Effector memory CD8-positive, alpha-beta T cell (primary cell): ENCODE results near the gene CLIC1.

Experiments used
- ATAC-seq: fragments of 150-1000 bp; cut with Tn5 transposase; replicated peaks from 2 replicates; pipeline ENCODE4 v1.10.0; 2021; ENCODE audit warnings: mild to moderate bottlenecking, moderate library complexity
- DNase-seq, 3 experiments: peaks; one replicate each; pipeline ENCODE4 v3.0.0; 2021
- H3K27ac Mint-ChIP-seq, 2 donors: one replicate each; pipeline ENCODE4 v1.8.0; 2022; ENCODE audit warnings: mild to moderate bottlenecking in 2 of 2, mixed read lengths in 2 of 2, moderate library complexity in 2 of 2
- H3K27me3 Mint-ChIP-seq, 2 donors: one replicate each; pipeline ENCODE4 v1.8.0; 2022; ENCODE audit warnings: mixed read lengths in 2 of 2
- H3K36me3 Mint-ChIP-seq: one replicate; pipeline ENCODE4 v1.8.0; 2022; ENCODE audit warnings: mild to moderate bottlenecking, moderate library complexity, mixed read lengths; ENCODE audit not compliant: insufficient read depth
- H3K4me1 Mint-ChIP-seq, 2 donors: one replicate each; pipeline ENCODE4 v1.8.0; 2022; ENCODE audit warnings: low read depth in 2 of 2, mixed read lengths in 2 of 2
- H3K4me3 Mint-ChIP-seq, 2 donors: one replicate each; pipeline ENCODE4 v1.8.0; 2022; ENCODE audit warnings: mild to moderate bottlenecking in 2 of 2, mixed read lengths in 2 of 2, moderate library complexity in 2 of 2
- H3K9me3 Mint-ChIP-seq, 2 donors: one replicate each; pipeline ENCODE4 v1.8.0; 2022; ENCODE audit warnings: mixed read lengths in 2 of 2

The CLIC1 gene

DNA sequence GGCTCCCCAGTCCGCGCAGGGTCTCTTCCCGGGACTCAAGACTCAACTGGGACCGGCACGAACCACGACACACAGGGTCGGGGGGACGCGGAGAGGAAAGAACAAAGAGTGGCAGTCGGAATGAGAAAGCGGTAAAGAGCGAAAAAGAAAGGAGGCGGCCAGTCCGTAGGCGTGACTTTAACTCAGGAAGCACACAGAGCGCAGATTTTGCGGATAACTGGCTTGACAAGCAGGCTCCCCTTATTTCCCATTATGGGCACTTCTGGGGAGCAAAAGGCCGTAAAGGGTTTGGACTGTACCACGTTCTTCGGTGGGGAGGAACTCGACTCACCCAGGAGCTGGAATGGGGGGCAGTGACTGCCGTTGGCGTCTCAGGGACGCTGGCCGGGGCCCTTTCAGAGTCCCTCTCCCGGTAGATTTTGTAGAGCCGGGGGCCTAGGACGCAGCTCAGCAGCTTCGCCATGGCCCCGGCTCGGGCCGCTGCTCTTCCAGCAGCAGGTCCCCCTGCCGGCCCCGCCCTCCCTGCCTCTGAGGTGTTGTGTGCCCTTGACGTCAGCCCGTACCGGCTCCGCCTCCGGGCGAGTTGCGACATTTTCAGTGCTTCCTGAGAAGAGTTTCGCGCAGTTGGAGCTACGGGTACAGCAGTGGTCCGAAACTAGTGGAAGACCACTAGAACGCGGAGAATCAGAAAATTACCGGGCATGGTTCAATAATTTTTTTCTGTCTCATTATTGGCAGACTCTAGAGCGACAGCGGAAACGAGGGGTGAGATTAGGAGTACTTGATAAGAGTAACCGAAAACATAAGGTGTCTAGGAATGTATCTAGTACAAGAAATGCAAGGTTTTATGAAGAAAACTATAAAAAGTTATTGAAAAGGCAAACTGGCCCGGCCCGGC is 33.3 kb downstream of the CLIC1 start, which contains the start of gene ABHD16A:
TSS of gene ABHD16A (minus strand) at position 506 of the 898 bp plus-strand sequence. CDS start at position 463, 43 bp downstream.
- H3K36me3 Mint-ChIP-seq, result peaks cover 26% of the 10 kb centered on the region
- no peaks in the 10 kb centered on the region for H3K27me3 Mint-ChIP-seq
- peak; percentile 94 to 95 (median 95) for DNase-seq
- H3K4me3 Mint-ChIP-seq, result peak within 1 kb of the TSS; percentile 95 to 99
- peak within 1 kb of the TSS; percentile 94 to 97 for H3K27ac Mint-ChIP-seq
- peaks cover 18 to 23% of the 10 kb centered on the region in 2 donors for H3K4me1 Mint-ChIP-seq
- H3K9me3 Mint-ChIP-seq, result no peaks in the 10 kb centered on the region
- peak; percentile 93 for ATAC-seq

DNA sequence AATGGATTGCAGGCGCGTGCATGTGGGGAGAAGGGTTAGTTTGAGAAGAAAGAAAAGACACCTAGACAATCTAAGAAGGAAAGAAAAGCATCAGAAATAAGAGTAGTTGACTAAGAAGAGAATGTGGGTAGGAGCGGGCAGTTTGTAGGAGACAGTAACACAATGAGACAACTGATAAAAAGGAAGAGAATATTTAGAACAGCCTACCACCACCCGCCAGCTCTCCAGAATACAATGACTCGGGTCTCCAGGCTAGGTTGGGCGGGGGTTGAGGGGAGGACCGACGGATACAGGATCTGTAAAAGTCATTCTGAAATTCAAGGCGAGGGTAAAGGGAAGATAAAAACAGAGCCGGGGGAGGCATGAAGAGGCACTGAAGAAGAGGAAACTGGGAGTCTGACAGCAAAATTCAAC is 33.9 kb downstream of the CLIC1 start:
- Mint-ChIP-seq H3K9me3 (no peaks in the 10 kb centered on the region), H3K27me3 (no peaks in the 10 kb centered on the region), H3K4me1 (peaks cover 23 to 28% of the 10 kb centered on the region in 2 donors), H3K4me3 (peak overlapping the region; percentile 95 to 99), H3K27ac (peak overlapping the region; percentile 94 to 97), H3K36me3 (peaks cover 33% of the 10 kb centered on the region)
- DNase-seq, result no peak
- ATAC-seq, result no peak

DNA sequence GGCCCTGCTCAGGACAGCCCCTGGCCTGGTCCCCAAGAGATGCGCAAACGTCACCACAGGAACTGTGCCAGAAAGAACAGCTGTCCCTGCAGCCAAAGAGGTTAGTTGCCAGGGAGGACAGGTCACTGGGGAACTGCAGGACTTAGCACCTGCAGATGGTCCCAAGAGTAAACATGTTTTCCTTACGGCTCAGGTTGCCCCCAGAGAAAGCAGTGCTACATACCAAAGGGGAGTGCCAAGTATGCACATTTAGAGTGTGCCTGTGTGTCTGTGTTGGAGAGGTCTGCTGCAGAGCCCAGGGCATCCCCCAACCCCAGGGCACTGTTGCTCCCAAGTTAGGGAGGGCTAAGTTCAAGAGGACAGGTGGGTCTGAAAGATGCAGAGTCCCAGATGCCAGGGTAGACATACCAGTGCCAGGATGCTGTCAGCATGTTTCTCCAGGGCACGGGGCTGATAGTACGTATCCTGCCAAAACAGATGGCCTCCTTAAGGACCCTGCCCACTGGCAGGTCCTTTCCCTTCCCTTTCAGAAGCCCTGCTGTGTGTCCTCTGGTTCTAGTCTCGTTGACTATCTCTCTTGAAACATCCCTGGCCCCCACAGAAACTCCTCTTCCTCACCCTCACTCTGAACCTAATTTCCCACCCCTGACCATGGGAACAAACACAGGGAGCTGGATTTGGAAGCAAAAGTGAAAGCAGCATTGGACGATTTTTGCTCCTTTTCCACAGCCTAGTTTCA is 34.5 kb downstream of the CLIC1 start:
- Mint-ChIP-seq H3K36me3 (peaks cover 33% of the 10 kb centered on the region), H3K27ac (peak overlapping the region; percentile 94 to 97), H3K4me3 (peak overlapping the region; percentile 95 to 99), H3K4me1 (peaks cover 23 to 30% of the 10 kb centered on the region in 2 donors), H3K9me3 (no peaks in the 10 kb centered on the region), H3K27me3 (no peaks in the 10 kb centered on the region)
- DNase-seq (no peak), ATAC-seq (no peak)

DNA sequence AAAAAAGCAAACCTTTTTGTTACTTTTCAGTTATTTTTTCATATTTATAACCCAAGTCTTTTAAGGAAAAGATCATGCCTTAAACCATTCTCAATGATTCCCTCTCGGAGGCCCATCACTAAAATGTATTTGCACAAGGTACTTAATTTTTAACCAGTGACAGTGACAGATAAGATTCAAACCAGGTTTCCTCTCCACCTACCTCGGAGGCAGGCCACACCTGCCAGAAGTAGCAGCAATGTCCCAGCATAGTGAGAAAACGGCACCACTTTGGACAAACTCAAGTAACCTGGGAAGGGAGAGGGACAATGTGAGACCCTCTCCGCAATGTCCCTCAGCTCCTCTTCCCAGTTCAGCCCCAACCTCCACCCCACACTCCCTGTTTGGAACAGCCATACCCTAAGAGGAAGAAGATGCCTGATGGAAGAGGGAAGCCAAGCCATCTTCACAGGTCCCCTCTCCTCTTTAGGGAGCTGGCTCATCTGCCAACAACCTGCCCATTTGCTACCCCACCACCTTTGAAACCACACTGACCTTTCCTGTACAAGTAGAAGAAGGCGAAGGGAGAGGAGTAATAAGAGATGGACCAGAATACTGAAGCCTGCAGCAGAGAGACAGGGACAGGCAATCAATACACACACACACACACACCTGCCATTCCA is 35.5 kb downstream of the CLIC1 start:
- no peaks in the 10 kb centered on the region for H3K27me3 Mint-ChIP-seq
- no peaks in the 10 kb centered on the region for H3K9me3 Mint-ChIP-seq
- peak overlapping the region; percentile 47 to 67 for H3K27ac Mint-ChIP-seq
- DNase-seq, result no peak
- peak overlapping the region; percentile 95 to 99 for H3K4me3 Mint-ChIP-seq
- ATAC-seq, result no peak
- peaks cover 43% of the 10 kb centered on the region for H3K36me3 Mint-ChIP-seq
- H3K4me1 Mint-ChIP-seq, result peaks cover 23 to 30% of the 10 kb centered on the region in 2 donors

DNA sequence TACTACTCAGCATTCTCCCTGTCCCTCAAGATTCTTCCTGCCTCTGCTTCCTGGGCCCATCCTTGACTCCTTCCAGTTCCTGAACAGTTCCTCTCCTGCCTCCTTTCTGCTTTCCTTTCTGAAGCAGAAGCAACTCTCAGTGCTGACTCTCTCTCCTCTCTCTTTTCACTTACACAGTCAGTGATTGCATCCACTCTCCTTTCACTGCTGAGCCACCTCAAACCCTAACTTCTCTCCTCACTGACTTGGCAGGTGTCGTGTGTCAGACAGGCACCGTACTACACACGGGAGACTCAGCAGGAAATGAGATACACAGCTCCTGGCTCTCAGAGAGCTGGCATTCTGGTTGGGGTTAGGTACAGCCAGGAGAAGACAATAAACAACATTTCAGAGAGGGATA is 38.8 kb downstream of the CLIC1 start:
- Mint-ChIP-seq H3K9me3 (no peaks in the 10 kb centered on the region), H3K36me3 (peaks cover 70% of the 10 kb centered on the region), H3K27me3 (no peaks in the 10 kb centered on the region), H3K27ac (peak overlapping the region; percentile 18 to 59), H3K4me3 (no peak overlapping the region), H3K4me1 (peaks cover 20 to 25% of the 10 kb centered on the region in 2 donors)
- ATAC-seq (no peak), DNase-seq (no peak)

DNA sequence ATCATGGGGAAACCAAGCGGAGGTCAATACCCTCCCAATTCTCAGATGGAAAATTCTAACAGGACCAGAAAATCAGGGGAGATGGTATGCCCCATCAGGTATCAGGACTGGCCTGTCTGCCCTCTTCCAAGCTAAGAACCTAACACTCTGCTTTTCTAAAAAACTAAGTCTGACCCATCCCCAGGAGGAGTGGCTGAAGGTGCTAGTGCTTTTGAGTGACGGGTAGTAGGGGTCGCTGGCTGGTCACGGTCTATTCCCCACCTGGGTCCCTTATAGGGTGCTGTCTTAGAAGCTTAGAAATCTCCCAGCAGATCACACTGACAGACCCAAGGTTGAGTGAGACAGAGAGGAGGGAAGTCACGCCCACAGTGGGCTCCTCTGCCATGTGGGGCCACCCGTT is 42.8 kb downstream of the CLIC1 start:
- no peak for DNase-seq
- H3K4me1 Mint-ChIP-seq, result peaks cover 7% of the 10 kb centered on the region in 2 donors
- H3K27me3 Mint-ChIP-seq, result no peaks in the 10 kb centered on the region
- no peak for ATAC-seq
- H3K27ac Mint-ChIP-seq, result peak overlapping the region; percentile 80 to 88
- H3K36me3 Mint-ChIP-seq, result peaks cover 66% of the 10 kb centered on the region
- no peaks in the 10 kb centered on the region for H3K9me3 Mint-ChIP-seq
- H3K4me3 Mint-ChIP-seq, result no peak overlapping the region

DNA sequence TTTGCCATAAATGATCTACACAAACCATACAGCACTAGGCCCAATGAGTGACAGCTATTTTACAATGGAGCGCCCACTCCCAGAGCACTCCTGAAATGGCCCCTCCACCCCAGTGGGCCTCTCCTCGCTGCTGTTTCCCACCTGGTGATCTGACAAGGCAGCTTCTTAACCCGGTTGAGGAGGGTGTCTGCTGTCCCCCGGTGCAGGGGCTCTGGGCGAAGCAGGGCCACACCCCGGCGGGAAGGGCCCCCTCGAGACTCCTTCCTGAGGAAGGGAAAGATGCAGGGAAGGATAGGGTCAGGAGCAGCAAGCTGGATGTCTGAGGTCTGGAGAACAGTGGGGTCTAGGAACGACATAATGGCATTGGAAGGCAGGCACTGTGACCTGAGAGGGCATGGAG is 43.4 kb downstream of the CLIC1 start:
- no peaks in the 10 kb centered on the region for H3K27me3 Mint-ChIP-seq
- peak overlapping the region; percentile 80 to 88 for H3K27ac Mint-ChIP-seq
- H3K4me3 Mint-ChIP-seq, result no peak overlapping the region
- DNase-seq (no peak), ATAC-seq (no peak)
- H3K4me1 Mint-ChIP-seq, result peaks cover 7% of the 10 kb centered on the region in 2 donors
- H3K9me3 Mint-ChIP-seq, result no peaks in the 10 kb centered on the region
- peaks cover 62% of the 10 kb centered on the region for H3K36me3 Mint-ChIP-seq

DNA sequence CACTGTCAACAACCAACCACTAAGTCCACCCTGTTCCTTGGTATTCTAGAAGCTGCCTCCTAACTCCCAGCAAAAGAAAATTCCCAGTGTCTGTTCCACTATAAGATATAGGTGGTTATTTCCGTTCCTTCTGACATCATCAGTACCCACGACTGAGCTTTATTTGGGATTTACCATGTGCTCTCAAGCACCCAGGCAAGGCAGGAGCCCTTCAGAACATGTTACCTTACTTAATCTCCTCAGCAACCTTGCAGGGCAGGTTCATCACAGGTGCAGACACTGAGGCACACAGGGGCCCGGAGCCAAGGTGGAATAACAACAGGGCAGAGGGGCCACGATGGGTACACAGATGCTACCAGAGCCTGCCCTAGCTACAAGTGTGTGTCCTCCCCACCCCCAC is 44.0 kb downstream of the CLIC1 start:
- no peaks in the 10 kb centered on the region for H3K9me3 Mint-ChIP-seq
- ATAC-seq, result no peak
- no peak overlapping the region for H3K4me3 Mint-ChIP-seq
- no peak for DNase-seq
- H3K27ac Mint-ChIP-seq, result no peak overlapping the region
- H3K27me3 Mint-ChIP-seq, result no peaks in the 10 kb centered on the region
- peaks cover 2% of the 10 kb centered on the region in 2 donors for H3K4me1 Mint-ChIP-seq
- peaks cover 62% of the 10 kb centered on the region for H3K36me3 Mint-ChIP-seq

DNA sequence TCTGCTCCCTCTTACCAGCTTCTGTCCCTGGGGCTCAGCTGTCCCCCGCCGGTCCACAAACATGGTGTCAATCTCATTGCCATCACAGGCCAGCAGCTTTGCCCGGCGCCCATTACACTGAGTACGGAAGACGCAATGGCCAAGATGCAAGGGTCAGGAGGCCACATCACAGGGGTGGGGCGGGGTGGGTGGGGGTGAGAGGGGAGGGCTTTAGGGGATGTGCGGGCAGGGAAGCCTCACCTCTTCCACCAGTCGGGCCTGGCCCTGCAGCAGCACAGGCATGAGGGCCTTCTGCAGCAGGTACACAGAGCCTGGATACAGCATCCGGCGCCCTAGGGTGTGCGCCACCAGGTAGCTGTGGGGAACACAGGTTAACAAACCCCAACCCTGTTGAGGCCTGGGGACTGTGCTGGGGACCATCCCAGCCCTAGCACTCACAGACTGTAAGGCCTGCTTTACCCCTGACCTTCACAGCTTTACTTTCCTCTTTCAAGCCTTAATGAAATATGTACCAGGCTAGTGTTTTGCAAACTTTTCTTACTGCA is 44.7 kb downstream of the CLIC1 start:
- Mint-ChIP-seq H3K27me3 (no peaks in the 10 kb centered on the region), H3K27ac (no peak overlapping the region), H3K9me3 (no peaks in the 10 kb centered on the region), H3K4me1 (peaks cover 0 to 2% of the 10 kb centered on the region in 2 donors), H3K36me3 (peaks cover 68% of the 10 kb centered on the region), H3K4me3 (no peak overlapping the region)
- no peak for DNase-seq
- no peak for ATAC-seq

DNA sequence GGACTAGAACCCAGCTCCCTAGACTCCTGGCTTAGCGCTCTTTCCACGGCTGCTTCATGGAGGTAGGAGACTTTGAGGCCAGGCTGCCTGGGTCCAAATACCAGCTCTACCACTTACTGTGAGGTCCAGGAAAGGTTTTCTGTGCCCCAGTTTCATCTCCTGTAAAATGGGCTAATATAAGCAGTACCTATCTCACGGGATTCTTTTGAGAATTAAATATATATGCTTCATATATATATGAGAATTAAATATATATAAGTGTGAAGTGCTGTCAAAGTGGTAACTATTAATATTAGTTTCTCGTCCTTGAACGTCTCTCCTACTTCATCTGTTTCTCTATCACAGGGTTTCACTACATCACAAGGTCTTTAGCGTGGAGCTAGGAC is 45.3 kb downstream of the CLIC1 start:
- Mint-ChIP-seq H3K36me3 (peaks cover 63% of the 10 kb centered on the region), H3K9me3 (no peaks in the 10 kb centered on the region), H3K27me3 (no peaks in the 10 kb centered on the region), H3K4me3 (no peak overlapping the region), H3K4me1 (peaks cover 0 to 2% of the 10 kb centered on the region in 2 donors), H3K27ac (peak overlapping the region in 1 of 2 donors; percentile 85)
- DNase-seq (no peak), ATAC-seq (no peak)

DNA sequence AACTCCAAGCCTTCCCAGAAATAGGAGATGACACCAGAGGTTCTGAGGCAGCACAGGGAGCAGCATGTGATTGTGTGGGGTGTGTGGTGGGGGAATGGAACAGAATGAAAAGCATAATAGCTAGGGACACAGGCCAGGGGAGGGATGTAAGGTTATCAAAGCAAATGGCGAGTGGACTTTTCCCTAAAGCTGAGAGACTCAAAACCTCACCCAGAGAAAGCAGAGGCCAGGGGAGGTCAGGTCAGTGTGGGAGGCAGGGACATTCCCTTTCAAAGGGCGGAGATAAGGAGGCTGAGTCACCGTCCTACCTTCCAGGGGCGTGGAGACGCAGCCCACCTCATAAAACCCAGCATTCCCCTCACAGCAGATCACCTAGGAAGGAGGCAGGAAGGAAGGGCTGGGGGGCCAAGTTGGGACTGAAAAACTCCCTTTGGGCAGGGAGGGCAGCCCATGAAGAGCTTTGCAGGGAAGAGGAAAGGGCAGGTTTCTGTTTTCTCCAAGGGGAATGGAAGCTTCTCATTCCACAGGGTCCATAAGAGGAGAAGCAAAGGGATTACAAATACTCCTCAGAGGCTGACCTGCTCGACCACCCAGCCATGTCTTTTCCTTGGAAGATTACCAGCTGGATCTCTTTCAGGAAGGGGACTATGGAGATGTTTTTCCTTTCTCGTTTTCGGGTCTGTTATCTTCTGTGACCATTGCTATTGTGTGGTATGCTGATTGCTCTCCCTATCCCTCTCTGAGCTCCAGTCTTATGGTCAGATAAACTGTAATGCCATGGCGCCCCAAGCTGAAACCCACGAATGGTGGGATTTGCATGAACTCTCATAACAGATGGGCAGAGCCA is 45.9 kb downstream of the CLIC1 start:
- no peak for DNase-seq
- no peak for ATAC-seq
- Mint-ChIP-seq H3K4me3 (no peak overlapping the region), H3K9me3 (no peaks in the 10 kb centered on the region), H3K27ac (peak overlapping the region in 1 of 2 donors; percentile 85), H3K36me3 (peaks cover 58% of the 10 kb centered on the region), H3K4me1 (peaks cover 0 to 2% of the 10 kb centered on the region in 2 donors), H3K27me3 (no peaks in the 10 kb centered on the region)

DNA sequence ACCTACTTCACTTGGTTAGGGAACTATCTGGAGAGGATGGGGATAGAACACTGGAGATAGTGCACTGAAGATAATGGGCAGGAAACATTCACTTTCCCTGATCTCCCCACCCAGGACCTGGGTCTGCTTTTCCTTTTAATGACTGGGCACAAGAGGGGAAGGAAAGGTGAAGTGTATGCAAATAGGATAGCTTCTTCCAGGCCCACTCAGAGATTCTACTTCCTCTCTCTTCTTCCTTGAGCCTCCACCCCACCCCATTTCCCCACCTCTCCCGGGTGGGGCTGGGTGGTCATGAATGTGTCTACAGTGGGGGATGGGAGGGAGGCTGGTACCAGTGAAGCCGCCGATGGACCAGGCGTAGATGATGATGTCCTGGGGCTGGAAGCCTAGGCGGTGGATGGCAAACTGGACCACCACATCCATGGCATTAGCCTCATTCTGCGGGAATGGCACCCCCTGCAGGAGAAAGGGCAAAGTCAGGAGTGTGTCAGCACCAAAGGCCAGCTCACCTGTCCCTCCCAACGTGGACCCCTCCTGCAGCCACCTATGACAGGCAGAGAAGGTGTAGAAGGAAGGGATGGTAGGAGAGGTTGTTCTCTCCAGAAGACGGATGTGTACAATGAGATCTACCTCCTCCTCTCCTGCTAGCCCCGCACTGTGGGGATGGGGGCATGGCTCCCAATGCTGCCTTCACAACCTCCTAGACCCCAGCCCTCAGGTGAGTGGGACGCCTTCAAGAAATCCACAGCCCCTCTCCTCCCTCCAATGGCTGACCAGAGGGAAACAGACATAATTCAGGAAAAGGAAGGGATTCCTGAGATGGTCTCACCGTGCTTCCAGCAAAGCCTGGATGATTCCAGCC is 46.9 kb downstream of the CLIC1 start:
- H3K27me3 Mint-ChIP-seq, result no peaks in the 10 kb centered on the region
- H3K9me3 Mint-ChIP-seq, result no peaks in the 10 kb centered on the region
- DNase-seq, result no peak
- H3K27ac Mint-ChIP-seq, result peak overlapping the region in 1 of 2 donors; percentile 85
- H3K4me3 Mint-ChIP-seq, result no peak overlapping the region
- H3K4me1 Mint-ChIP-seq, result peaks cover 0 to 2% of the 10 kb centered on the region in 2 donors
- no peak for ATAC-seq
- H3K36me3 Mint-ChIP-seq, result peaks cover 58% of the 10 kb centered on the region
